ENCODE measurements around the gene SNAPC5. TPM values are rescaled to one million over a fixed set of nuclear protein-coding genes. Genes with fewer than 3 reads are reported as not detected.

SNAPC5 gene
- 10 to 100 TPM; 29.9 to 32.2 TPM for total RNA-seq

GRCh38 chr15:66497502-66498455 lies at the start of gene SNAPC5:
Gene SNAPC5, minus strand, starts transcription at chr15:66497762. Its CDS starts 31 bp downstream, at chr15:66497731.
- ATAC-seq (replicated peaks in 1 of 2) (peak; percentile 86 to 93), DNase-seq (peak; percentile 98 to 99)
- peak within 1 kb of the TSS; percentile 97 for H3K27ac Mint-ChIP-seq
- peak within 1 kb of the TSS; percentile 93 to 95 for H3K4me3 Mint-ChIP-seq
- H3K36me3 Mint-ChIP-seq (ENCODE audit: insufficient read depth in 2 of 2) = peaks cover 15 to 53% of the 10 kb centered on the region in 2 donors
- peaks cover 70% of the 10 kb centered on the region for H3K4me1 Mint-ChIP-seq (ENCODE audit: low read depth)
- H3K9me3 Mint-ChIP-seq = no peaks in the 10 kb centered on the region
- no peaks in the 10 kb centered on the region for H3K27me3 Mint-ChIP-seq (ENCODE audit: low read depth)

- Mint-ChIP-seq H3K27me3 (ENCODE audit: low read depth) (no peaks in the 10 kb centered on the region), H3K27ac (no peak overlapping the region), H3K4me3 (no peak overlapping the region), H3K36me3 (ENCODE audit: insufficient read depth in 2 of 2) (peaks cover 0 to 18% of the 10 kb centered on the region in 2 donors), H3K4me1 (ENCODE audit: low read depth) (no peaks in the 10 kb centered on the region), H3K9me3 (no peaks in the 10 kb centered on the region)
- ATAC-seq (replicated peaks in 1 of 2) (no peak), DNase-seq (no peak)
Observed at GRCh38 chr15:66545255-66545654, 47.7 kb upstream of the SNAPC5 start.

GRCh38 chr15:66542896-66543295 lies 45.3 kb upstream of the SNAPC5 start:
- no peaks in the 10 kb centered on the region for H3K4me1 Mint-ChIP-seq (ENCODE audit: low read depth)
- no peak for DNase-seq
- H3K27ac Mint-ChIP-seq = no peak overlapping the region
- no peaks in the 10 kb centered on the region for H3K27me3 Mint-ChIP-seq (ENCODE audit: low read depth)
- no peak overlapping the region for H3K4me3 Mint-ChIP-seq
- no peaks in the 10 kb centered on the region for H3K9me3 Mint-ChIP-seq
- ATAC-seq (replicated peaks in 1 of 2) = no peak
- H3K36me3 Mint-ChIP-seq (ENCODE audit: insufficient read depth in 2 of 2) = peaks cover 4 to 27% of the 10 kb centered on the region in 2 donors

- Mint-ChIP-seq H3K27ac (no peak overlapping the region), H3K4me1 (ENCODE audit: low read depth) (no peaks in the 10 kb centered on the region), H3K4me3 (no peak overlapping the region), H3K36me3 (ENCODE audit: insufficient read depth in 2 of 2) (peaks cover 4 to 11% of the 10 kb centered on the region in 2 donors), H3K27me3 (ENCODE audit: low read depth) (no peaks in the 10 kb centered on the region), H3K9me3 (no peaks in the 10 kb centered on the region)
- no peak for DNase-seq
- no peak for ATAC-seq (replicated peaks in 1 of 2)
Observed at GRCh38 chr15:66535056-66535455, 37.5 kb upstream of the SNAPC5 start.

- H3K27ac Mint-ChIP-seq = no peak overlapping the region
- H3K9me3 Mint-ChIP-seq = no peaks in the 10 kb centered on the region
- H3K4me1 Mint-ChIP-seq (ENCODE audit: low read depth) = no peaks in the 10 kb centered on the region
- no peaks in the 10 kb centered on the region for H3K27me3 Mint-ChIP-seq (ENCODE audit: low read depth)
- H3K4me3 Mint-ChIP-seq = no peak overlapping the region
- DNase-seq (no peak), ATAC-seq (replicated peaks in 1 of 2) (no peak)
- peaks cover 5 to 26% of the 10 kb centered on the region in 2 donors for H3K36me3 Mint-ChIP-seq (ENCODE audit: insufficient read depth in 2 of 2)
Observed at GRCh38 chr15:66524838-66525237, 27.3 kb upstream of the SNAPC5 start.

GRCh38 chr15:66523926-66524325 lies 26.4 kb upstream of the SNAPC5 start:
- ATAC-seq (replicated peaks in 1 of 2) = no peak
- Mint-ChIP-seq H3K36me3 (ENCODE audit: insufficient read depth in 2 of 2) (peaks cover 4 to 28% of the 10 kb centered on the region in 2 donors), H3K27ac (no peak overlapping the region), H3K4me3 (no peak overlapping the region), H3K27me3 (ENCODE audit: low read depth) (no peaks in the 10 kb centered on the region), H3K4me1 (ENCODE audit: low read depth) (no peaks in the 10 kb centered on the region), H3K9me3 (no peaks in the 10 kb centered on the region)
- DNase-seq = no peak

- H3K4me1 Mint-ChIP-seq (ENCODE audit: low read depth) = no peaks in the 10 kb centered on the region
- no peaks in the 10 kb centered on the region for H3K27me3 Mint-ChIP-seq (ENCODE audit: low read depth)
- H3K36me3 Mint-ChIP-seq (ENCODE audit: insufficient read depth in 2 of 2) = peaks cover 5 to 18% of the 10 kb centered on the region in 2 donors
- DNase-seq (no peak), ATAC-seq (replicated peaks in 1 of 2) (no peak)
- H3K27ac Mint-ChIP-seq = peak overlapping the region; percentile 26
- H3K9me3 Mint-ChIP-seq = no peaks in the 10 kb centered on the region
- H3K4me3 Mint-ChIP-seq = no peak overlapping the region
Observed at GRCh38 chr15:66515901-66516322, 18.4 kb upstream of the SNAPC5 start.

GRCh38 chr15:66514586-66514985 lies 17.0 kb upstream of the SNAPC5 start:
- no peak for DNase-seq
- H3K4me1 Mint-ChIP-seq (ENCODE audit: low read depth) = no peaks in the 10 kb centered on the region
- H3K9me3 Mint-ChIP-seq = no peaks in the 10 kb centered on the region
- peaks cover 5 to 17% of the 10 kb centered on the region in 2 donors for H3K36me3 Mint-ChIP-seq (ENCODE audit: insufficient read depth in 2 of 2)
- H3K27ac Mint-ChIP-seq = no peak overlapping the region
- no peak for ATAC-seq (replicated peaks in 1 of 2)
- H3K4me3 Mint-ChIP-seq = no peak overlapping the region
- H3K27me3 Mint-ChIP-seq (ENCODE audit: low read depth) = no peaks in the 10 kb centered on the region

- Mint-ChIP-seq H3K4me1 (ENCODE audit: low read depth) (peaks cover 39% of the 10 kb centered on the region), H3K36me3 (ENCODE audit: insufficient read depth in 2 of 2) (peaks cover 9 to 20% of the 10 kb centered on the region in 2 donors), H3K4me3 (no peak overlapping the region), H3K27me3 (ENCODE audit: low read depth) (no peaks in the 10 kb centered on the region), H3K9me3 (no peaks in the 10 kb centered on the region), H3K27ac (no peak overlapping the region)
- DNase-seq (no peak), ATAC-seq (replicated peaks in 1 of 2) (no peak)
Observed at GRCh38 chr15:66508293-66508883, 10.8 kb upstream of the SNAPC5 start.

- Mint-ChIP-seq H3K36me3 (ENCODE audit: insufficient read depth in 2 of 2) (peaks cover 16 to 40% of the 10 kb centered on the region in 2 donors), H3K27ac (peak overlapping the region; percentile 100), H3K4me3 (peak overlapping the region; percentile 88 to 98), H3K27me3 (ENCODE audit: low read depth) (no peaks in the 10 kb centered on the region), H3K4me1 (ENCODE audit: low read depth) (peaks cover 56% of the 10 kb centered on the region), H3K9me3 (no peaks in the 10 kb centered on the region)
- no peak for DNase-seq
- no peak for ATAC-seq (replicated peaks in 1 of 2)
Observed at GRCh38 chr15:66505818-66506217, 8.3 kb upstream of the SNAPC5 start.

- Mint-ChIP-seq H3K4me3 (peak overlapping the region; percentile 88 to 98), H3K36me3 (ENCODE audit: insufficient read depth in 2 of 2) (peaks cover 16 to 43% of the 10 kb centered on the region in 2 donors), H3K9me3 (no peaks in the 10 kb centered on the region), H3K27ac (peak overlapping the region; percentile 100), H3K27me3 (ENCODE audit: low read depth) (no peaks in the 10 kb centered on the region), H3K4me1 (ENCODE audit: low read depth) (peaks cover 60% of the 10 kb centered on the region)
- ATAC-seq (replicated peaks in 1 of 2) (peak; percentile 13 to 14), DNase-seq (no peak)
Observed at GRCh38 chr15:66505430-66505811, 7.9 kb upstream of the SNAPC5 start.

- Mint-ChIP-seq H3K27me3 (ENCODE audit: low read depth) (no peaks in the 10 kb centered on the region), H3K4me3 (peak within 1 kb of the TSS; percentile 88 to 98), H3K36me3 (ENCODE audit: insufficient read depth in 2 of 2) (peaks cover 21 to 48% of the 10 kb centered on the region in 2 donors), H3K27ac (peak within 1 kb of the TSS; percentile 100), H3K9me3 (no peaks in the 10 kb centered on the region), H3K4me1 (ENCODE audit: low read depth) (peaks cover 66% of the 10 kb centered on the region)
- ATAC-seq (replicated peaks in 1 of 2) (peak; percentile 90 to 92), DNase-seq (peak; percentile 85 to 87)
Observed at GRCh38 chr15:66504563-66505429, 7.2 kb upstream of the SNAPC5 start, which contains the start of the genes RPL4 and ZWILCH. Gene RPL4, minus strand, starts transcription at chr15:66504855. Its CDS starts 65 bp downstream, at chr15:66504790. Gene ZWILCH, plus strand, starts transcription at chr15:66505326. Its CDS starts 13 bp downstream, at chr15:66505339.

Data from activated T-cell treated with anti-CD3 and anti-CD28 coated beads, Interleukin-2, amount 50 U/mL, for 72 hours (primary cell).